ENCODE measurements around the gene RNF180.

RNF180 gene

GRCh38 chr5:64183956-64184355, 18.3 kb downstream of the RNF180 start:
- POLR2A ChIA-PET = no interaction called here
- H3K4me3 ChIP-seq (ENCODE audit: low read depth, low read length) = no peak overlapping the region
- no peak for DNase-seq (ENCODE audit: low read depth, low spot score)
- TF ChIP-seq CTCF (IDR thresholded peaks at IDR 0.05; ENCODE audit: insufficient read depth, low read length, missing control alignments) = no peak
- CTCF ChIA-PET = no interaction called here

GRCh38 chr5:64184832-64185231, 19.2 kb downstream of the RNF180 start:
- CTCF ChIA-PET = no interaction called here

GRCh38 chr5:64188776-64189175, 23.1 kb downstream of the RNF180 start:
- TF ChIP-seq CTCF (IDR thresholded peaks at IDR 0.05; ENCODE audit: insufficient read depth, low read length, missing control alignments) = no peak
- H3K4me3 ChIP-seq (ENCODE audit: low read depth, low read length) = no peak overlapping the region
- ChIA-PET POLR2A (no interaction called here), CTCF (no interaction called here)
- no peak for DNase-seq (ENCODE audit: low read depth, low spot score)

More at GRCh38 chr5:64184832-64185231, 19.2 kb downstream of the RNF180 start:
- no peak overlapping the region for H3K4me3 ChIP-seq (ENCODE audit: low read depth, low read length)
- POLR2A ChIA-PET = no interaction called here
- TF ChIP-seq CTCF (IDR thresholded peaks at IDR 0.05; ENCODE audit: insufficient read depth, low read length, missing control alignments) = no peak
- no peak for DNase-seq (ENCODE audit: low read depth, low spot score)

- no peak for TF ChIP-seq CTCF (IDR thresholded peaks at IDR 0.05; ENCODE audit: insufficient read depth, low read length, missing control alignments)
- no peak overlapping the region for H3K4me3 ChIP-seq (ENCODE audit: low read depth, low read length)
- POLR2A ChIA-PET = no interaction called here
- CTCF ChIA-PET = no interaction called here
- DNase-seq (ENCODE audit: low read depth, low spot score) = no peak
These were observed 25.1 kb downstream of the RNF180 start for GRCh38 chr5:64190562-64191306.

GRCh38 chr5:64195981-64196380, 30.3 kb downstream of the RNF180 start:
- H3K4me3 ChIP-seq (ENCODE audit: low read depth, low read length) = no peak overlapping the region
- no peak for DNase-seq (ENCODE audit: low read depth, low spot score)
- no peak for TF ChIP-seq CTCF (IDR thresholded peaks at IDR 0.05; ENCODE audit: insufficient read depth, low read length, missing control alignments)
- ChIA-PET POLR2A (no interaction called here), CTCF (no interaction called here)

GRCh38 chr5:64199425-64199824, 33.8 kb downstream of the RNF180 start:
- TF ChIP-seq CTCF (IDR thresholded peaks at IDR 0.05; ENCODE audit: insufficient read depth, low read length, missing control alignments) = no peak
- DNase-seq (ENCODE audit: low read depth, low spot score) = no peak
- CTCF ChIA-PET = no interaction called here

More at GRCh38 chr5:64199425-64199824, 33.8 kb downstream of the RNF180 start:
- POLR2A ChIA-PET = no interaction called here
- H3K4me3 ChIP-seq (ENCODE audit: low read depth, low read length) = no peak overlapping the region
